Natural killer cell (primary cell): ENCODE data around the gene PARD3B. TPM values are rescaled to one million over a fixed set of nuclear protein-coding genes. Genes with fewer than 3 reads are reported as not detected.

Experiments
- ATAC-seq, 3 donors: fragments of 150-1000 bp in 2 of 3; fragments of 200-7000 bp in 1 of 3; cut with Tn5 transposase; 1 replicate in 1 of 3; 2 replicates in 2 of 3; pipeline ENCODE4 v1.10.0; 2021; ENCODE audit warnings: mild to moderate bottlenecking in 2 of 3, moderate library complexity in 2 of 3
- DNase-seq, 2 donors: peaks; one replicate each; pipeline versions ENCODE4 v3.0.0 to v3.0.0-alpha.2; 2013 to 2021; ENCODE audit warnings: mixed read lengths in 1 of 2
- H3K27ac ChIP-seq: one replicate; pipeline ENCODE4 v1.5.1; 2013; ENCODE audit warnings: mild to moderate bottlenecking, low read length
- H3K27me3 ChIP-seq: one replicate; pipeline ENCODE4 v1.6.1; 2013; ENCODE audit warnings: low read length; ENCODE audit not compliant: control insufficient read depth, insufficient read depth
- H3K36me3 ChIP-seq: one replicate; pipeline ENCODE4 v1.6.1; 2013; ENCODE audit warnings: low read length; ENCODE audit not compliant: control insufficient read depth, insufficient read depth
- H3K4me1 ChIP-seq: one replicate; pipeline ENCODE4 v1.6.1; 2013; ENCODE audit warnings: low read length; ENCODE audit not compliant: control insufficient read depth, insufficient read depth
- H3K4me3 ChIP-seq: one replicate; pipeline ENCODE4 v1.5.1; 2013; ENCODE audit warnings: low read length
- H3K9me3 ChIP-seq: one replicate; pipeline ENCODE4 v1.6.1; 2013; ENCODE audit warnings: low read length; ENCODE audit not compliant: control insufficient read depth, insufficient read depth
- H3K27ac Mint-ChIP-seq, 2 donors: one replicate each; pipeline ENCODE4 v1.8.0; 2022; ENCODE audit warnings: mild to moderate bottlenecking in 2 of 2, mixed read lengths in 2 of 2, moderate library complexity in 1 of 2
- H3K27me3 Mint-ChIP-seq, 2 donors: one replicate each; pipeline ENCODE4 v1.8.0; 2022; ENCODE audit warnings: low read depth in 2 of 2, mixed read lengths in 2 of 2
- H3K36me3 Mint-ChIP-seq: one replicate; pipeline ENCODE4 v1.8.0; 2022; ENCODE audit warnings: mixed read lengths
- H3K4me1 Mint-ChIP-seq, 2 donors: one replicate each; pipeline ENCODE4 v1.8.0; 2022; ENCODE audit warnings: mixed read lengths in 2 of 2
- H3K4me3 Mint-ChIP-seq: one replicate; pipeline ENCODE4 v1.8.0; 2022; ENCODE audit warnings: mild to moderate bottlenecking, moderate library complexity, mixed read lengths
- H3K9me3 Mint-ChIP-seq, 2 donors: one replicate each; pipeline ENCODE4 v1.8.0; 2022; ENCODE audit warnings: mixed read lengths in 2 of 2
- WGBS: methylation state at CpG from one replicate; pipeline ENCODE4 v1.1.7; 2013; ENCODE audit warnings: missing lambda C conversion rate; ENCODE audit not compliant: insufficient coverage; 5-methylcytosine and 5-hydroxymethylcytosine counted together
- intact Hi-C: fragments of 100-400 bp; cut with micrococcal nuclease; formaldehyde crosslinking; loops from one replicate; pipeline ENCODE4 v1.14.2; 2022
- total RNA-seq, 4 donors: library from RNA; stranded (reverse); fragments of 120-200 nt in 1 of 4; gene quantifications; one replicate each; pipeline versions ENCODE4 v1.2.3 to v1.2.4, GENCODE V29; 2013 to 2022
- TF ChIP-seq, protein P1 (sequence below): fragments of 200-600 bp; IDR thresholded peaks from one replicate; pipeline ENCODE4 v1.8.0; 2022; ENCODE audit warnings: antibody characterized with exemption

PARD3B gene
- total RNA-seq, 3 donors from 2014 or later (not counting 1 experiment from before 2014, with no cell fraction given), result 0.13 to 0.45 TPM; not detected in 1

DNA sequence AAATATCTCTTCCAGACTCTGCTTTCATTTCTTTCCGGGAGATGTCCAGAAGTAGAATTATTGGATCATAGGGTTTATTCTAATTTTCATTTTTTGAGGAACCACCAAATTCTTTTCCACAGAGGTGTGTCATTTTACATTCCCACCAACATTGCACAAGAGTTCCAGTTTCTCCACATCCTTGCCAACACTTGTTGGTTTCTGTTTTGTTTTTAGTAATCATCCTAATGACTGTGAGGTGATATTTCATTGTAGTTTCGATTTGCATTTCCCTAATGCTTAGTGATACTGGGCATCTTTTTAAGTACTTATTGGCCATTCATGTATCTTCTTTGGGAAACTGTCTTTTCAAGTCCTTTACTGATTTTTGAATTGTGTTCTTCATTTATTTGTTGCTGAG, 513.1 kb downstream of the PARD3B start:
- ATAC-seq (no peak), DNase-seq (no peak)
- no peaks in the 10 kb centered on the region for H3K36me3 ChIP-seq
- no peaks in the 10 kb centered on the region for H3K27me3 Mint-ChIP-seq
- no peak overlapping the region for H3K27ac Mint-ChIP-seq
- WGBS, result 100% methylated on average over 1 of the region's 2 CpGs
- no peak overlapping the region for H3K4me3 ChIP-seq
- peaks cover 2 to 3% of the 10 kb centered on the region in 2 donors for H3K9me3 Mint-ChIP-seq
- no peaks in the 10 kb centered on the region for H3K27me3 ChIP-seq
- intact Hi-C loops, result no loop called here
- H3K4me3 Mint-ChIP-seq, result no peak overlapping the region
- TF ChIP-seq, protein P1, sequence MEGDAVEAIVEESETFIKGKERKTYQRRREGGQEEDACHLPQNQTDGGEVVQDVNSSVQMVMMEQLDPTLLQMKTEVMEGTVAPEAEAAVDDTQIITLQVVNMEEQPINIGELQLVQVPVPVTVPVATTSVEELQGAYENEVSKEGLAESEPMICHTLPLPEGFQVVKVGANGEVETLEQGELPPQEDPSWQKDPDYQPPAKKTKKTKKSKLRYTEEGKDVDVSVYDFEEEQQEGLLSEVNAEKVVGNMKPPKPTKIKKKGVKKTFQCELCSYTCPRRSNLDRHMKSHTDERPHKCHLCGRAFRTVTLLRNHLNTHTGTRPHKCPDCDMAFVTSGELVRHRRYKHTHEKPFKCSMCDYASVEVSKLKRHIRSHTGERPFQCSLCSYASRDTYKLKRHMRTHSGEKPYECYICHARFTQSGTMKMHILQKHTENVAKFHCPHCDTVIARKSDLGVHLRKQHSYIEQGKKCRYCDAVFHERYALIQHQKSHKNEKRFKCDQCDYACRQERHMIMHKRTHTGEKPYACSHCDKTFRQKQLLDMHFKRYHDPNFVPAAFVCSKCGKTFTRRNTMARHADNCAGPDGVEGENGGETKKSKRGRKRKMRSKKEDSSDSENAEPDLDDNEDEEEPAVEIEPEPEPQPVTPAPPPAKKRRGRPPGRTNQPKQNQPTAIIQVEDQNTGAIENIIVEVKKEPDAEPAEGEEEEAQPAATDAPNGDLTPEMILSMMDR, result no peak
- H3K36me3 Mint-ChIP-seq, result no peaks in the 10 kb centered on the region
- no peak overlapping the region for H3K27ac ChIP-seq
- no peaks in the 10 kb centered on the region for H3K4me1 Mint-ChIP-seq
- H3K9me3 ChIP-seq, result no peaks in the 10 kb centered on the region
- no peaks in the 10 kb centered on the region for H3K4me1 ChIP-seq

GRCh38 chr2:205060269-205060668, 515.0 kb downstream of the PARD3B start:
- TF ChIP-seq, protein P1, result no peak
- Histone ChIP-seq H3K9me3 (no peaks in the 10 kb centered on the region), H3K27me3 (no peaks in the 10 kb centered on the region), H3K4me1 (no peaks in the 10 kb centered on the region), H3K4me3 (no peak overlapping the region), H3K36me3 (no peaks in the 10 kb centered on the region), H3K27ac (no peak overlapping the region)
- DNase-seq (no peak), ATAC-seq (no peak)
- Mint-ChIP-seq H3K36me3 (no peaks in the 10 kb centered on the region), H3K27me3 (peaks cover 0 to 3% of the 10 kb centered on the region in 2 donors), H3K9me3 (peaks cover 2 to 3% of the 10 kb centered on the region in 2 donors), H3K4me1 (no peaks in the 10 kb centered on the region), H3K27ac (no peak overlapping the region), H3K4me3 (no peak overlapping the region)
- intact Hi-C loops, result no loop called here
- WGBS, result 85% methylated on average over 1 of the region's 2 CpGs

GRCh38 chr2:205066081-205066480, 520.8 kb downstream of the PARD3B start:
- Mint-ChIP-seq H3K9me3 (no peaks in the 10 kb centered on the region), H3K36me3 (no peaks in the 10 kb centered on the region), H3K27me3 (peaks cover 0 to 5% of the 10 kb centered on the region in 2 donors), H3K4me3 (no peak overlapping the region), H3K4me1 (no peaks in the 10 kb centered on the region), H3K27ac (no peak overlapping the region)
- no peak for ATAC-seq
- H3K36me3 ChIP-seq, result no peaks in the 10 kb centered on the region
- H3K27ac ChIP-seq, result no peak overlapping the region
- H3K4me1 ChIP-seq, result no peaks in the 10 kb centered on the region
- H3K4me3 ChIP-seq, result no peak overlapping the region
- intact Hi-C loops, result no loop called here
- H3K27me3 ChIP-seq, result no peaks in the 10 kb centered on the region
- TF ChIP-seq, protein P1, result no peak
- 92% methylated on average over 5 of the region's 5 CpGs for WGBS
- H3K9me3 ChIP-seq, result no peaks in the 10 kb centered on the region
- no peak for DNase-seq

- H3K27ac Mint-ChIP-seq, result no peak overlapping the region
- H3K4me1 Mint-ChIP-seq, result no peaks in the 10 kb centered on the region
- Histone ChIP-seq H3K9me3 (no peaks in the 10 kb centered on the region), H3K27ac (no peak overlapping the region), H3K4me1 (no peaks in the 10 kb centered on the region), H3K4me3 (no peak overlapping the region), H3K27me3 (no peaks in the 10 kb centered on the region), H3K36me3 (no peaks in the 10 kb centered on the region)
- DNase-seq, result no peak
- intact Hi-C loops, result no loop called here
- WGBS, result no CpG with 5 or more reads among the region's 1 CpG
- no peaks in the 10 kb centered on the region for H3K9me3 Mint-ChIP-seq
- ATAC-seq, result no peak
- peaks cover 0 to 3% of the 10 kb centered on the region in 2 donors for H3K27me3 Mint-ChIP-seq
- no peaks in the 10 kb centered on the region for H3K36me3 Mint-ChIP-seq
- no peak overlapping the region for H3K4me3 Mint-ChIP-seq
- TF ChIP-seq, protein P1, result no peak
Observed at GRCh38 chr2:205069928-205070327, 524.7 kb downstream of the PARD3B start.
